ENCODE data around the gene TTC12.

The TTC12 gene

GRCh38 chr11:113314389-113315301 is at the start of gene TTC12:
Gene TTC12, plus strand, starts transcription at chr11:113314583. Its CDS starts 1,675 bp downstream, at chr11:113316258.
- FAIRE-seq: no peak

- no peak for FAIRE-seq
Measured at GRCh38 chr11:113265362-113265761, 49.0 kb upstream of the TTC12 start.

- no peak for FAIRE-seq
Measured at GRCh38 chr11:113267493-113267892, 46.9 kb upstream of the TTC12 start.

- FAIRE-seq: no peak
Measured at GRCh38 chr11:113269096-113269495, 45.3 kb upstream of the TTC12 start.

GRCh38 chr11:113269636-113270035 is 44.7 kb upstream of the TTC12 start:
- no peak for FAIRE-seq

GRCh38 chr11:113270080-113270479 is 44.3 kb upstream of the TTC12 start:
- FAIRE-seq: no peak

GRCh38 chr11:113271551-113272245 is 42.7 kb upstream of the TTC12 start:
- no peak for FAIRE-seq

GRCh38 chr11:113272281-113272680 is 42.1 kb upstream of the TTC12 start:
- FAIRE-seq: no peak

- no peak for FAIRE-seq
Measured at GRCh38 chr11:113272927-113273615, 41.3 kb upstream of the TTC12 start.

GRCh38 chr11:113273720-113274119 is 40.7 kb upstream of the TTC12 start:
- no peak for FAIRE-seq

GRCh38 chr11:113274713-113275582 is 39.4 kb upstream of the TTC12 start:
- FAIRE-seq: no peak

GRCh38 chr11:113275602-113276001 is 38.8 kb upstream of the TTC12 start:
- no peak for FAIRE-seq

GRCh38 chr11:113276466-113276865 is 37.9 kb upstream of the TTC12 start:
- FAIRE-seq: no peak

GRCh38 chr11:113277907-113278306 is 36.5 kb upstream of the TTC12 start:
- FAIRE-seq: no peak

- FAIRE-seq: no peak
Measured at GRCh38 chr11:113278481-113278880, 35.9 kb upstream of the TTC12 start.

- FAIRE-seq: no peak
Measured at GRCh38 chr11:113278925-113279324, 35.5 kb upstream of the TTC12 start.

- no peak for FAIRE-seq
Measured at GRCh38 chr11:113279591-113279990, 34.8 kb upstream of the TTC12 start.

GRCh38 chr11:113281052-113281725 is 33.2 kb upstream of the TTC12 start:
- FAIRE-seq: no peak

GRCh38 chr11:113282898-113283437 is 31.4 kb upstream of the TTC12 start:
- no peak for FAIRE-seq

- FAIRE-seq: no peak
Measured at GRCh38 chr11:113283881-113284280, 30.5 kb upstream of the TTC12 start.

- FAIRE-seq: no peak
Measured at GRCh38 chr11:113286009-113286408, 28.4 kb upstream of the TTC12 start.
